Activated effector memory CD4-positive, alpha-beta T cell treated with anti-CD3 and anti-CD28 coated beads, Interleukin-2, amount 50 U/mL, for 16 hours (primary cell): ENCODE results near the gene PPP2R2C.

Experiments used
- DNase-seq: peaks from one replicate; pipeline ENCODE4 v3.0.0-alpha.2; 2020

PPP2R2C gene

GRCh38 chr4:6338951-6339817, 133.2 kb downstream of the PPP2R2C start:
- DNase-seq, result no peak

- no peak for DNase-seq
Measured at GRCh38 chr4:6338175-6338950, 134.1 kb downstream of the PPP2R2C start.

- no peak for DNase-seq
Measured at GRCh38 chr4:6337331-6337935, 135.0 kb downstream of the PPP2R2C start.

GRCh38 chr4:6336166-6336565, 136.2 kb downstream of the PPP2R2C start:
- no peak for DNase-seq

- DNase-seq, result no peak
Measured at GRCh38 chr4:6335040-6335590, 137.3 kb downstream of the PPP2R2C start.

- no peak for DNase-seq
Measured at GRCh38 chr4:6334203-6334887, 138.1 kb downstream of the PPP2R2C start.

GRCh38 chr4:6333301-6334202, 138.9 kb downstream of the PPP2R2C start:
- no peak for DNase-seq

- DNase-seq, result no peak
Measured at GRCh38 chr4:6332669-6333050, 139.8 kb downstream of the PPP2R2C start.

- DNase-seq, result peak; percentile 72
Measured at GRCh38 chr4:6332042-6332668, 140.3 kb downstream of the PPP2R2C start.

- DNase-seq, result no peak
Measured at GRCh38 chr4:6331468-6331867, 140.9 kb downstream of the PPP2R2C start.

- DNase-seq, result no peak
Measured at GRCh38 chr4:6331018-6331417, 141.4 kb downstream of the PPP2R2C start.

- DNase-seq, result no peak
Measured at GRCh38 chr4:6330384-6330767, 142.0 kb downstream of the PPP2R2C start.

- DNase-seq, result no peak
Measured at GRCh38 chr4:6329478-6330383, 142.7 kb downstream of the PPP2R2C start.

- DNase-seq, result no peak
Measured at GRCh38 chr4:6328526-6328925, 143.9 kb downstream of the PPP2R2C start.

- peak; percentile 93 for DNase-seq
Measured at GRCh38 chr4:6327220-6327917, 145.0 kb downstream of the PPP2R2C start.

GRCh38 chr4:6326312-6327060, 145.9 kb downstream of the PPP2R2C start:
- no peak for DNase-seq

- DNase-seq, result no peak
Measured at GRCh38 chr4:6325788-6326290, 146.6 kb downstream of the PPP2R2C start.

GRCh38 chr4:6324999-6325787, 147.2 kb downstream of the PPP2R2C start:
- no peak for DNase-seq
